H1 (cell line): ENCODE results near the gene MAPK4. TPM values are rescaled to one million over a fixed set of nuclear protein-coding genes. Genes with fewer than 3 reads are reported as not detected.

Experiments used
- CTCF ChIA-PET: fragments of 300-600 bp; sonication (Branson Sonifier 250); formaldehyde crosslinking; loops from one replicate; lab custom pipeline; 2021; ENCODE audit not compliant: partially characterized antibody; lab: Charles Lee
- POLR2A ChIA-PET: fragments of 300-600 bp; sonication (Branson Sonifier 250); formaldehyde crosslinking; loops from one replicate; lab custom pipeline; 2021; ENCODE audit warnings: inconsistent platforms; ENCODE audit not compliant: partially characterized antibody; lab: Charles Lee
- DNase-seq, 2 experiments: peaks; one replicate each; pipeline versions ENCODE4 v3.0.0 to v3.0.0-alpha.2; 2010 to 2022; ENCODE audit warnings: low spot score in 2 of 2, low read depth in 1 of 2, mixed read lengths in 1 of 2
- FAIRE-seq: peaks from 2 replicates; lab custom pipeline; 2011; peaks lifted over from hg19 to GRCh38; lab: Jason Lieb, UNC
- H2AFZ ChIP-seq: 2 replicates; pipeline ENCODE4 v1.8.1; 2012; ENCODE audit warnings: low read length, inconsistent platforms
- H2AK5ac ChIP-seq: 2 replicates; pipeline ENCODE4 v1.6.1; 2013; ENCODE audit warnings: low read depth, low read length
- H2BK120ac ChIP-seq: replicated peaks from 2 replicates; pipeline ENCODE3; 2013; ENCODE audit warnings: low read depth, low read length, inconsistent platforms
- H2BK12ac ChIP-seq: 2 replicates; pipeline ENCODE4 v1.6.1; 2013; ENCODE audit warnings: low read depth, low read length
- H2BK15ac ChIP-seq: 2 replicates; pipeline ENCODE4 v1.6.1; 2013; ENCODE audit warnings: low read length
- H2BK20ac ChIP-seq: 2 replicates; pipeline ENCODE4 v1.6.1; 2013; ENCODE audit warnings: low read length
- H2BK5ac ChIP-seq: 2 replicates; pipeline ENCODE4 v1.6.1; 2013; ENCODE audit warnings: low read depth, low read length
- H3K14ac ChIP-seq: 2 replicates; pipeline ENCODE4 v1.6.1; 2013; ENCODE audit warnings: inconsistent platforms; ENCODE audit not compliant: insufficient read length
- H3K18ac ChIP-seq: 2 replicates; pipeline ENCODE4 v1.6.1; 2013; ENCODE audit warnings: low read length; ENCODE audit errors: extremely low read depth
- H3K23ac ChIP-seq: 2 replicates; pipeline ENCODE4 v1.6.1; 2013; ENCODE audit warnings: inconsistent platforms; ENCODE audit not compliant: insufficient read length
- H3K23me2 ChIP-seq: 2 replicates; pipeline ENCODE4 v1.6.1; 2013; ENCODE audit warnings: low read depth, low read length
- H3K27ac ChIP-seq: 2 replicates; pipeline ENCODE4 v1.6.1; 2011; ENCODE audit warnings: low read depth, low read length, inconsistent platforms
- H3K27me3 ChIP-seq, 4 experiments: replicated peaks in 1 of 4; 1 replicate in 1 of 4; 2 replicates in 3 of 4; pipeline versions ENCODE4 v1.6.1 to v1.8.1; 2011 to 2013; ENCODE audit warnings: low read length in 3 of 4, mild to moderate bottlenecking in 3 of 4, inconsistent platforms in 2 of 4, mixed read lengths in 2 of 4, moderate library complexity in 1 of 4; ENCODE audit not compliant: control insufficient read depth in 3 of 4, insufficient read depth in 3 of 4; ENCODE audit errors: extremely low read depth in 1 of 4
- H3K36me3 ChIP-seq, 4 experiments: 2 replicates each; pipeline versions ENCODE4 v1.6.1 to v1.8.1; 2011 to 2013; ENCODE audit warnings: mild to moderate bottlenecking in 4 of 4, low read length in 3 of 4, moderate library complexity in 2 of 4, control low read depth in 1 of 4, inconsistent platforms in 1 of 4; ENCODE audit not compliant: insufficient read depth in 4 of 4, control insufficient read depth in 2 of 4
- H3K4ac ChIP-seq: replicated peaks from 2 replicates; pipeline ENCODE3; 2013; ENCODE audit warnings: low read length, low read depth, mixed read lengths, inconsistent platforms; ENCODE audit not compliant: insufficient read length
- H3K4me1 ChIP-seq, 4 experiments: replicated peaks in 1 of 4; 1 replicate in 1 of 4; 2 replicates in 3 of 4; pipeline versions ENCODE4 v1.6.1 to v1.8.1; 2011 to 2013; ENCODE audit warnings: low read length in 3 of 4, inconsistent platforms in 2 of 4, mixed read lengths in 1 of 4; ENCODE audit not compliant: insufficient read depth in 4 of 4, control insufficient read depth in 3 of 4
- H3K4me2 ChIP-seq, 2 experiments: 2 replicates each; pipeline versions ENCODE4 v1.6.1 to v1.8.1; 2011 to 2013; ENCODE audit warnings: low read depth in 2 of 2, low read length in 2 of 2, control low read depth in 1 of 2, inconsistent platforms in 1 of 2, mild to moderate bottlenecking in 1 of 2; ENCODE audit not compliant: insufficient read depth in 1 of 2
- H3K4me3 ChIP-seq, 4 experiments: fragments of 200-600, 300-600 bp in 1 of 4; sonication (generic), shearing (Covaris generic), sonication (Bioruptor Twin) in 1 of 4; 2 replicates each; pipeline versions ENCODE4 v1.5.1 to v1.8.1; 2011 to 2016; ENCODE audit warnings: low read length in 4 of 4, low read depth in 3 of 4, control low read depth in 2 of 4, inconsistent platforms in 2 of 4, mild to moderate bottlenecking in 2 of 4, mixed read lengths in 1 of 4, moderate library complexity in 1 of 4; ENCODE audit not compliant: insufficient read depth in 2 of 4; ENCODE audit errors: extremely low read depth in 1 of 4
- H3K56ac ChIP-seq: replicated peaks from 2 replicates; pipeline ENCODE3; 2013; ENCODE audit warnings: low read depth, mild to moderate bottlenecking, mixed read lengths, low read length, inconsistent platforms; ENCODE audit not compliant: insufficient read length
- H3K79me1 ChIP-seq: 2 replicates; pipeline ENCODE4 v1.6.1; 2013; ENCODE audit warnings: low read depth, low read length, control low read depth
- H3K79me2 ChIP-seq, 2 experiments: 2 replicates each; pipeline versions ENCODE4 v1.6.1 to v1.8.1; 2012 to 2013; ENCODE audit warnings: low read length in 2 of 2, mild to moderate bottlenecking in 2 of 2, inconsistent platforms in 1 of 2; ENCODE audit not compliant: insufficient read depth in 2 of 2, control insufficient read depth in 1 of 2
- H3K9ac ChIP-seq, 4 experiments: replicated peaks in 1 of 4; 1 replicate in 1 of 4; 2 replicates in 3 of 4; pipeline versions ENCODE4 v1.6.1 to v1.8.1; 2011 to 2013; ENCODE audit warnings: low read depth in 3 of 4, low read length in 3 of 4, control low read depth in 2 of 4, mild to moderate bottlenecking in 2 of 4, moderate library complexity in 2 of 4, inconsistent platforms in 1 of 4; ENCODE audit errors: extremely low read depth in 1 of 4
- H3K9me3 ChIP-seq, 2 experiments: 2 replicates each; pipeline versions ENCODE4 v1.6.1 to v1.8.1; 2012 to 2013; ENCODE audit warnings: mild to moderate bottlenecking in 2 of 2, moderate library complexity in 2 of 2, control low read depth in 1 of 2, inconsistent platforms in 1 of 2, low read depth in 1 of 2, low read length in 1 of 2, mixed read lengths in 1 of 2; ENCODE audit not compliant: insufficient read depth in 2 of 2
- H4K20me1 ChIP-seq, 2 experiments: replicated peaks in 1 of 2; 2 replicates each; pipeline versions ENCODE3 to v1.8.1; 2011 to 2013; ENCODE audit warnings: inconsistent platforms in 2 of 2, low read length in 2 of 2, mild to moderate bottlenecking in 1 of 2; ENCODE audit not compliant: insufficient read depth in 2 of 2, control insufficient read depth in 1 of 2
- H4K5ac ChIP-seq: 2 replicates; pipeline ENCODE4 v1.6.1; 2013; ENCODE audit warnings: low read length, low read depth, mixed read lengths, inconsistent platforms; ENCODE audit not compliant: insufficient read length
- H4K8ac ChIP-seq: 2 replicates; pipeline ENCODE4 v1.8.0; 2013; ENCODE audit warnings: mild to moderate bottlenecking, moderate library complexity, low read length, inconsistent platforms; ENCODE audit not compliant: insufficient read depth; ENCODE audit errors: extremely low read depth
- H4K91ac ChIP-seq: replicated peaks from 2 replicates; pipeline ENCODE3; 2013; ENCODE audit warnings: low read length, mixed read lengths, inconsistent platforms; ENCODE audit not compliant: insufficient read length
- POLR2A ChIP-seq, 2 experiments: IDR thresholded peaks; 1 replicate in 1 of 2; 2 replicates in 1 of 2; pipeline ENCODE4 v1.6.1; 2011; ENCODE audit warnings: low read depth in 2 of 2, low read length in 2 of 2, mild to moderate bottlenecking in 2 of 2; ENCODE audit errors: control extremely low read depth in 1 of 2
- WGBS, 2 experiments: shearing (Covaris generic) in 1 of 2; methylation state at CpG; one replicate each; pipeline versions ENCODE4 v1.1.6 to v1.1.7; 2013 to 2015; ENCODE audit warnings: low lambda C conversion rate in 2 of 2, mixed read lengths in 2 of 2, inconsistent platforms in 1 of 2, low coverage in 1 of 2, missing lambda C conversion rate in 1 of 2; ENCODE audit not compliant: insufficient replicate concordance in 2 of 2, insufficient coverage in 1 of 2, insufficient read length in 1 of 2; ENCODE audit errors: extremely low coverage in 1 of 2, missing lambda C conversion rate in 1 of 2; 5-methylcytosine and 5-hydroxymethylcytosine counted together
- polyA plus RNA-seq, 7 experiments: library from polyadenylated mRNA; depleted of rRNA in 3 of 7; stranded (reverse) in 5 of 7; unstranded in 2 of 7; fragments of >200 nt in 5 of 7; fragments of 200-250 nt in 2 of 7; gene quantifications; 1 replicate in 5 of 7; 2 replicates in 1 of 7; 4 replicates in 1 of 7; pipeline versions ENCODE4 v1.2.1 to v1.2.3, GENCODE V29; 2011 to 2013; ENCODE audit warnings: missing spikeins in 2 of 7, mixed read lengths in 2 of 7
- total RNA-seq: library from RNA; stranded (reverse); fragmentation: NEBNext Ultra II Directional; extraction: Animal tissue kit (Norgen Biotek cat#: 25700); gene quantifications from 2 replicates; pipeline ENCODE4 v1.2.1, GENCODE V29; 2021

MAPK4 gene
- total and polyA plus RNA-seq, 2 of the 8 experiments (the other 6 are each of a cell fraction or from before 2014, with no cell fraction given): 3.2 to 3.7 TPM

GRCh38 chr18:50734886-50735285, 175.0 kb downstream of the MAPK4 start:
- POLR2A ChIA-PET: no interaction called here
- H3K14ac ChIP-seq: no peak overlapping the region
- no peaks in the 10 kb centered on the region for H4K20me1 ChIP-seq
- H2BK20ac ChIP-seq: no peak overlapping the region
- no peak overlapping the region for H3K56ac ChIP-seq
- H3K23ac ChIP-seq: no peak overlapping the region
- no peak overlapping the region for H2BK15ac ChIP-seq
- H3K79me2 ChIP-seq: no peaks in the 10 kb centered on the region
- CTCF ChIA-PET: interaction anchor here (1.5 kb wide), 1 partner anchor 9 kb away, joined by 4 read pairs; no protein-coding TSS in a partner anchor
- no peak overlapping the region for H2BK120ac ChIP-seq
- no peak overlapping the region for H3K4me3 ChIP-seq
- H4K91ac ChIP-seq: no peak overlapping the region
- H2AK5ac ChIP-seq: no peak overlapping the region
- no peak overlapping the region for H4K5ac ChIP-seq
- no peaks in the 10 kb centered on the region for H3K9me3 ChIP-seq
- H2BK5ac ChIP-seq: no peak overlapping the region
- no peaks in the 10 kb centered on the region for H3K23me2 ChIP-seq
- H3K4me1 ChIP-seq: no peaks in the 10 kb centered on the region
- no peak overlapping the region for H2BK12ac ChIP-seq
- H3K27me3 ChIP-seq: no peaks in the 10 kb centered on the region
- no peak overlapping the region for H3K4ac ChIP-seq
- H2AFZ ChIP-seq: no peak overlapping the region
- DNase-seq (no peak), FAIRE-seq (no peak)
- H3K9ac ChIP-seq: no peak overlapping the region
- H3K18ac ChIP-seq: no peak overlapping the region
- H3K79me1 ChIP-seq: no peaks in the 10 kb centered on the region
- H3K36me3 ChIP-seq: no peaks in the 10 kb centered on the region
- no peak overlapping the region for H3K4me2 ChIP-seq
- 92% methylated on average over 4 of the region's 5 CpGs; no CpG with 5 or more reads in 1 of the 2 experiments for WGBS, 2 experiments
- no peak overlapping the region for H3K27ac ChIP-seq
- H4K8ac ChIP-seq: no peak overlapping the region
- no peak for TF ChIP-seq POLR2A (IDR thresholded peaks at IDR 0.05; ENCODE audit: control extremely low read depth in 1 of 2, low read depth in 2 of 2, low read length in 2 of 2)
